Small intestine (tissue), 7 donors: ENCODE data around the gene MBOAT7. TPM values are rescaled to one million over a fixed set of nuclear protein-coding genes. Genes with fewer than 3 reads are reported as not detected.
"Not testable (repeated sequence)": the region's sequence is repeated elsewhere in the genome, so short reads cannot be mapped to it uniquely, and the experiment has no call there.

ENCODE experiments used
- DNase-seq, 2 donors: peaks; one replicate each; pipeline versions ENCODE4 v3.0.0 to v3.0.0-alpha.2; 2013
- FAIRE-seq: peaks from 2 replicates; lab custom pipeline; 2012; peaks lifted over from hg19 to GRCh38; lab: Jason Lieb, UNC
- H3K27ac ChIP-seq, 3 donors: one replicate each; pipeline ENCODE4 v1.5.1; 2013; ENCODE audit warnings: low read length in 2 of 3, mild to moderate bottlenecking in 2 of 3, control low read depth in 1 of 3, inconsistent platforms in 1 of 3, low read depth in 1 of 3, moderate library complexity in 1 of 3
- H3K27me3 ChIP-seq, 3 donors: one replicate each; pipeline ENCODE4 v1.6.1; 2013; ENCODE audit warnings: low read length in 3 of 3, inconsistent platforms in 1 of 3; ENCODE audit not compliant: control insufficient read depth in 3 of 3, insufficient read depth in 3 of 3
- H3K36me3 ChIP-seq, 3 donors: one replicate each; pipeline ENCODE4 v1.6.1; 2013; ENCODE audit warnings: low read length in 3 of 3, inconsistent platforms in 1 of 3, low read depth in 1 of 3, mild to moderate bottlenecking in 1 of 3, moderate library complexity in 1 of 3; ENCODE audit not compliant: control insufficient read depth in 3 of 3, insufficient read depth in 2 of 3
- H3K4me1 ChIP-seq, 3 donors: one replicate each; pipeline ENCODE4 v1.6.1; 2013; ENCODE audit warnings: low read length in 2 of 3, inconsistent platforms in 1 of 3, low read depth in 1 of 3, mild to moderate bottlenecking in 1 of 3, moderate library complexity in 1 of 3; ENCODE audit not compliant: control insufficient read depth in 3 of 3, insufficient read depth in 2 of 3
- H3K4me3 ChIP-seq, 3 donors: one replicate each; pipeline ENCODE4 v1.5.1; 2013; ENCODE audit warnings: low read length in 3 of 3, control low read depth in 1 of 3, inconsistent platforms in 1 of 3, low read depth in 1 of 3, mild to moderate bottlenecking in 1 of 3, moderate library complexity in 1 of 3
- H3K9me3 ChIP-seq, 2 donors: one replicate each; pipeline ENCODE4 v1.6.1; 2013; ENCODE audit warnings: low read depth in 1 of 2, low read length in 1 of 2; ENCODE audit not compliant: control insufficient read depth in 2 of 2, insufficient read depth in 1 of 2
- WGBS, 3 donors: extraction: QIAGEN DNeasy Blood & Tissue Kit; methylation state at CpG; one replicate each; pipeline ENCODE4 v1.1.7; 2013; 5-methylcytosine and 5-hydroxymethylcytosine counted together
- polyA plus RNA-seq, 4 donors: library from polyadenylated mRNA; stranded (reverse) in 3 of 4; unstranded in 1 of 4; fragments of 200-250 nt in 3 of 4; fragments of 120-200 nt in 1 of 4; gene quantifications; one replicate each; pipeline versions ENCODE4 v1.2.1 to v1.2.3, GENCODE V29; 2013
- donor health status: healthy with polysubstance abuse.
- donor health status: control.
- donor health status: control.
- donor health status: Bipolar disorder and iron deficiency.
- donor health status: healthy.

Gene MBOAT7
- polyA plus RNA-seq, 4 donors, result 47.8 to 118 (median 54.7) TPM

GRCh38 chr19:54223277-54223936 lies 34.0 kb upstream of the MBOAT7 start:
- not testable (repeated sequence) for H3K4me1 ChIP-seq, H3K27ac ChIP-seq, DNase-seq, H3K9me3 ChIP-seq, H3K36me3 ChIP-seq, FAIRE-seq, H3K4me3 ChIP-seq, H3K27me3 ChIP-seq
- WGBS, 3 donors, result 39 to 51% (median 46%) methylated on average over 14 of the region's 14 CpGs

GRCh38 chr19:54222474-54223276 lies 33.3 kb upstream of the MBOAT7 start, which contains the start of gene LILRB3:
LILRB3 (minus strand) TSS chr19:54223007; CDS start chr19:54222976, 31 bp downstream.
- DNase-seq, H3K27me3 ChIP-seq, H3K27ac ChIP-seq, H3K4me3 ChIP-seq, H3K36me3 ChIP-seq, H3K9me3 ChIP-seq, FAIRE-seq, H3K4me1 ChIP-seq: not testable (repeated sequence)
- WGBS, 3 donors, result 44 to 57% (median 54%) methylated on average over 14 to 16 of the region's 16 CpGs

GRCh38 chr19:54221947-54222346 lies 32.6 kb upstream of the MBOAT7 start:
- not testable (repeated sequence) for H3K27ac ChIP-seq, FAIRE-seq, H3K36me3 ChIP-seq, H3K4me1 ChIP-seq, DNase-seq, H3K27me3 ChIP-seq, H3K4me3 ChIP-seq, H3K9me3 ChIP-seq
- 67 to 76% (median 67%) methylated on average over 6 to 7 of the region's 7 CpGs for WGBS, 3 donors

- 55 to 67% (median 66%) methylated on average over 1 to 2 of the region's 5 CpGs for WGBS, 3 donors
- H3K4me1 ChIP-seq, H3K36me3 ChIP-seq, H3K27me3 ChIP-seq, H3K4me3 ChIP-seq, DNase-seq, H3K27ac ChIP-seq, FAIRE-seq, H3K9me3 ChIP-seq: not testable (repeated sequence)
Observed at GRCh38 chr19:54219702-54220101, 30.3 kb upstream of the MBOAT7 start.

GRCh38 chr19:54218960-54219661 lies 29.7 kb upstream of the MBOAT7 start:
- Histone ChIP-seq H3K27ac (no peak overlapping the region), H3K9me3 (no peaks in the 10 kb centered on the region), H3K4me3 (no peak overlapping the region), H3K4me1 (no peaks in the 10 kb centered on the region), H3K27me3 (no peaks in the 10 kb centered on the region), H3K36me3 (peaks cover 0 to 3% (median 0%) of the 10 kb centered on the region in 3 donors)
- FAIRE-seq (no peak), DNase-seq (no peak)
- 90 to 93% (median 91%) methylated on average over 27 of the region's 27 CpGs for WGBS, 3 donors

- FAIRE-seq, result no peak
- Histone ChIP-seq H3K4me1 (no peaks in the 10 kb centered on the region), H3K9me3 (no peaks in the 10 kb centered on the region), H3K27ac (no peak overlapping the region), H3K36me3 (peaks cover 0 to 3% (median 0%) of the 10 kb centered on the region in 3 donors), H3K27me3 (no peaks in the 10 kb centered on the region), H3K4me3 (no peak overlapping the region)
- 82 to 86% (median 85%) methylated on average over 8 of the region's 8 CpGs for WGBS, 3 donors
- DNase-seq, result no peak
Observed at GRCh38 chr19:54218259-54218658, 28.9 kb upstream of the MBOAT7 start.

DNA sequence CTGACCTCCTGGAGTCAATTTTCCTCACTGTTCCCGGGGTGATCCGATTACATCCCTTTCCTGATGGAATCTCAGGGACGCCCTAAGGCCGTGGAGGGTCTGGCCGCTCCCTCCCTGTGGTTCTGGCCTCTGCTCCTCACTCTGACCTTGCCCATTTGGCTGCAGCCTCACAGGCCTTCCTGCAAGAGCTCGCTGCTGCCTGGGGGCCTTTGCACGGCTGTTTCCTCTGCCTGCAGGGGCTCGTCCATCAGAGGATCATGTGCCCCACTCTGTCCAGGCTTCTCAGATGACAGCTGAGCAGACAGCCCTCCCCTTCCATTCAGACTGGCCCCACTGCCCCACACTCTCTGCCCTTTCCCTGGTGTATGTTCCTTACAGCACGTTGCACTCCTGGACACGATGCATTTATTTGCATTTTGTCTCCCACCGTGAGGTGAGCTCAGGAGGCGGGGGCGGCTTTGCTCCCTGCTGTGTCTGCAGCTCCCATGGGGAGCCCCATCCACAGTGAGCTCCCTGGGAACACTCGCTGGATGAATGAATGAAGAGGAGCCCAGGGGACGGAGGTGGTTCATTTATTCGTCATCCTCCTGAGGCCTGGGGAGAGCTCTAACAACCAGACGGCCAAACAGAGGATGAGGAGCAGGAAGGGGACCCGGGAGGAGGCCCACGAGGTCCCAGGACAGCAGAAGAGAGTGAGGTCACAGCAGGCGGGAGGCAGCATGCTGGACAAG lies 28.3 kb upstream of the MBOAT7 start:
- not testable (repeated sequence) for H3K4me3 ChIP-seq, FAIRE-seq, H3K9me3 ChIP-seq, H3K27ac ChIP-seq, DNase-seq, H3K36me3 ChIP-seq, H3K27me3 ChIP-seq, H3K4me1 ChIP-seq
- WGBS, 3 donors, result 65 to 77% (median 70%) methylated on average over 11 to 17 of the region's 20 CpGs

GRCh38 chr19:54216869-54217268 lies 27.5 kb upstream of the MBOAT7 start:
- Histone ChIP-seq H3K36me3 (peaks cover 0 to 3% (median 0%) of the 10 kb centered on the region in 3 donors), H3K4me3 (no peak overlapping the region), H3K9me3 (no peaks in the 10 kb centered on the region), H3K27me3 (no peaks in the 10 kb centered on the region), H3K27ac (no peak overlapping the region), H3K4me1 (no peaks in the 10 kb centered on the region)
- 83 to 93% (median 92%) methylated on average over 8 to 9 of the region's 9 CpGs for WGBS, 3 donors
- no peak for FAIRE-seq
- no peak for DNase-seq
